ENCODE data around the gene TBX1. TPM values are rescaled to one million over a fixed set of nuclear protein-coding genes. Genes with fewer than 3 reads are reported as not detected.

TBX1 gene
- total RNA-seq, 1 donor = not detected

DNA sequence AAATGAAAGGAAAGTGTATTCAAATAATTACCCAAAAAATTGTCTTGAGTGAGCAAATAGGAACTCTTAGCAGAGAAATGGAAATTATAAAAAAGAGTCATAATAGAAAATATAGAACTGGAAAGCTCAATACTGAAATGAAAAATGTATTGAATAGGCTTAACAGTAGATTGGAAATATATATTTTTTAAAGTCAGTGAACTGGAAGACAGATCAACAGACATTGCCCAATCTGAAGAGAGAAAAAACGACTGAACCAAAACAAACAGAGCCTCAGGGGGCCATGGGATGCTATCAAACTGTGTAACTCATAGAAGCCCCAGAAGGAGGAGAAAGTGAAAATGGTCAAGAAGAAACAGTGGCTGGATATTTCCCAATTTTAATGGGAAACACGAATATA, 32.6 kb downstream of the TBX1 start:
- Histone ChIP-seq H3K79me2 (ENCODE audit: insufficient read depth, low read length) (no peaks in the 10 kb centered on the region), H3K4me3 (ENCODE audit: insufficient read depth, low read length) (no peak overlapping the region), H3K4me1 (ENCODE audit: insufficient read depth, low read length) (no peaks in the 10 kb centered on the region), H4K20me1 (ENCODE audit: insufficient read depth, low read length) (peaks cover 2% of the 10 kb centered on the region), H3K4me2 (ENCODE audit: insufficient read depth, low read length) (no peak overlapping the region), H2AFZ (ENCODE audit: low read length) (no peak overlapping the region), H3K27me3 (ENCODE audit: insufficient read depth, low read length) (no peaks in the 10 kb centered on the region), H3K27ac (ENCODE audit: low read depth, low read length) (no peak overlapping the region), H3K9me3 (ENCODE audit: low read depth, low read length) (no peaks in the 10 kb centered on the region), H3K36me3 (ENCODE audit: insufficient read depth, low read length) (peaks cover 5% of the 10 kb centered on the region)
- DNase-seq (ENCODE audit: insufficient read length, low spot score, missing footprints) = no peak
- TF ChIP-seq, protein P1, sequence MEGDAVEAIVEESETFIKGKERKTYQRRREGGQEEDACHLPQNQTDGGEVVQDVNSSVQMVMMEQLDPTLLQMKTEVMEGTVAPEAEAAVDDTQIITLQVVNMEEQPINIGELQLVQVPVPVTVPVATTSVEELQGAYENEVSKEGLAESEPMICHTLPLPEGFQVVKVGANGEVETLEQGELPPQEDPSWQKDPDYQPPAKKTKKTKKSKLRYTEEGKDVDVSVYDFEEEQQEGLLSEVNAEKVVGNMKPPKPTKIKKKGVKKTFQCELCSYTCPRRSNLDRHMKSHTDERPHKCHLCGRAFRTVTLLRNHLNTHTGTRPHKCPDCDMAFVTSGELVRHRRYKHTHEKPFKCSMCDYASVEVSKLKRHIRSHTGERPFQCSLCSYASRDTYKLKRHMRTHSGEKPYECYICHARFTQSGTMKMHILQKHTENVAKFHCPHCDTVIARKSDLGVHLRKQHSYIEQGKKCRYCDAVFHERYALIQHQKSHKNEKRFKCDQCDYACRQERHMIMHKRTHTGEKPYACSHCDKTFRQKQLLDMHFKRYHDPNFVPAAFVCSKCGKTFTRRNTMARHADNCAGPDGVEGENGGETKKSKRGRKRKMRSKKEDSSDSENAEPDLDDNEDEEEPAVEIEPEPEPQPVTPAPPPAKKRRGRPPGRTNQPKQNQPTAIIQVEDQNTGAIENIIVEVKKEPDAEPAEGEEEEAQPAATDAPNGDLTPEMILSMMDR (IDR thresholded peaks at IDR 0.05; ENCODE audit: extremely low read depth, low read depth, low read length) = no peak

DNA sequence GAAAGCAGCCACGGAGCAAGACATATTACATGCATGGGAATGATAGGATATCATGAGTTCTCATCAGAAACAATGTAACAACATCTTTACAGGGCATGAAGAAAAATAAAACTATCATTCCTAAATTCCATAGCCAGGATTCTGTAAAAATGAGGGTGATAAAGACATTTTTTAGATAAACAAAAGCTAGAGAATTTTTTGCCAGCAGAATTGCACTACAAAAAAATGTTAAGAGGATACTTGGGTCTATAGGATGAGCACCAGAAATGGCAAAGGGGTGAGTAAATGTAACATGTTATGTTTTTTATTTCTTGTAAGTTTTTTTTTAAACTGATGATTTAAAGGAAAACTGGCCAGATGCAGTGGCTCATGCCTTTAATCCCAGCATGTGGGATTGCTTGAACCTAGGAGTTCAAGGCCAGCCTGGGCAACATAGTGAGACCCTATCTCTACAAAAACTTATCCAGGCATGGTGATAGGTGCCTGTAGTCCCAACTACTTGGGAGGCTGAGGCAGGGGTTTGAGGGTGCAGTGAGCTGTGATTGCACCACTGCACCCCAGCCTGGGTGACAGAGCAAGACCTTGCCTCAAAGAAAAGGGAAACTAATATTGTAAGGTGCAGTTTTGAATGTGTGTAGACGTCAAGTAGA, 33.2 kb downstream of the TBX1 start:
- Histone ChIP-seq H2AFZ (ENCODE audit: low read length) (no peak overlapping the region), H3K4me1 (ENCODE audit: insufficient read depth, low read length) (peaks cover 1% of the 10 kb centered on the region), H3K27ac (ENCODE audit: low read depth, low read length) (no peak overlapping the region), H3K4me2 (ENCODE audit: insufficient read depth, low read length) (no peak overlapping the region), H3K27me3 (ENCODE audit: insufficient read depth, low read length) (no peaks in the 10 kb centered on the region), H3K4me3 (ENCODE audit: insufficient read depth, low read length) (no peak overlapping the region), H3K79me2 (ENCODE audit: insufficient read depth, low read length) (no peaks in the 10 kb centered on the region), H4K20me1 (ENCODE audit: insufficient read depth, low read length) (peaks cover 2% of the 10 kb centered on the region), H3K9me3 (ENCODE audit: low read depth, low read length) (no peaks in the 10 kb centered on the region), H3K36me3 (ENCODE audit: insufficient read depth, low read length) (peaks cover 5% of the 10 kb centered on the region)
- peak; percentile 63 for DNase-seq (ENCODE audit: insufficient read length, low spot score, missing footprints)
- TF ChIP-seq, protein P1 (IDR thresholded peaks at IDR 0.05; ENCODE audit: extremely low read depth, low read depth, low read length) = no peak

DNA sequence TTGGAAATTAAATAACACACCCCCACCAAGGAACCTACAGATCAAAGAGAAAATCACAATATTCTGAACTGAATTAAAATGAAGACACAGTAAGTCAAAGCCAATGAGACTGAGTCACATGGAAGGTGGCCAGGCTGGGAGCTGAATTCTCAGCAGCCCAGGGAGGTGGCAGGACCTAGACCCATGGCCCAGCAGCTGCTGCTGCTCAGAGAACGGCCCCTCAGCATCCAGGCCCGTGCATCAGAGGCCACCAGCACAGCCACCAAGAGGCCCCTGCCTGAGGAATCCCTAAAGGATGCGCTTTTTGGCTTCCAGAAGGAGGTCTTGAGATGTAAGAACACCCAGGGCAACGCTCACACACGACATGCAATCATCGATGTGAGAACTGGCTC, 35.0 kb downstream of the TBX1 start:
- Histone ChIP-seq H3K27me3 (ENCODE audit: insufficient read depth, low read length) (no peaks in the 10 kb centered on the region), H3K27ac (ENCODE audit: low read depth, low read length) (no peak overlapping the region), H3K4me1 (ENCODE audit: insufficient read depth, low read length) (peaks cover 9% of the 10 kb centered on the region), H3K79me2 (ENCODE audit: insufficient read depth, low read length) (no peaks in the 10 kb centered on the region), H3K9me3 (ENCODE audit: low read depth, low read length) (no peaks in the 10 kb centered on the region), H2AFZ (ENCODE audit: low read length) (no peak overlapping the region), H3K36me3 (ENCODE audit: insufficient read depth, low read length) (peaks cover 5% of the 10 kb centered on the region), H3K4me3 (ENCODE audit: insufficient read depth, low read length) (no peak overlapping the region), H3K4me2 (ENCODE audit: insufficient read depth, low read length) (no peak overlapping the region), H4K20me1 (ENCODE audit: insufficient read depth, low read length) (peaks cover 2% of the 10 kb centered on the region)
- TF ChIP-seq, protein P1 (IDR thresholded peaks at IDR 0.05; ENCODE audit: extremely low read depth, low read depth, low read length) = no peak
- peak; percentile 92 for DNase-seq (ENCODE audit: insufficient read length, low spot score, missing footprints)

DNA sequence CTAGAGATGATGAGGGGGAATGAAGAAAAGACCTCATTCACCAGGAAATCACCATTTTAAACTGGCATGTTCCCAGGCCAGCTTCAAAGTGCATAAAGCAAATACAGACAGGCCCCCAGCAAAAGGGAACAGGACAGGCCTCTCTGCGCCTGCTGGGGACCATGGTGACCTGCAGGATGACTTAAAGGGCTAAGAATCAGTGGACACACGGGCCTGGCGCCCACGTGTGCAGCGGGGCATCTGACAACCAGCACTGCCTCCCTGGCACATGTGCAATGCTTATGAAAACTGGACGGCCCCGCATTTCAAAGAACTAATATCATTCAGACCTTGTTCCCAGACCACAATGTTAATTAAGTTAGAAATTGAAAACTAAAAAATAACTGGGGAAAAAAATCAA, 35.6 kb downstream of the TBX1 start:
- H2AFZ ChIP-seq (ENCODE audit: low read length) = no peak overlapping the region
- TF ChIP-seq, protein P1 (IDR thresholded peaks at IDR 0.05; ENCODE audit: extremely low read depth, low read depth, low read length) = no peak
- peak; percentile 5 for DNase-seq (ENCODE audit: insufficient read length, low spot score, missing footprints)

More for the DNA sequence above, 35.6 kb downstream of the TBX1 start:
- Histone ChIP-seq H3K36me3 (ENCODE audit: insufficient read depth, low read length) (peaks cover 5% of the 10 kb centered on the region), H3K79me2 (ENCODE audit: insufficient read depth, low read length) (no peaks in the 10 kb centered on the region), H3K27me3 (ENCODE audit: insufficient read depth, low read length) (no peaks in the 10 kb centered on the region), H3K9me3 (ENCODE audit: low read depth, low read length) (no peaks in the 10 kb centered on the region), H4K20me1 (ENCODE audit: insufficient read depth, low read length) (peaks cover 2% of the 10 kb centered on the region), H3K4me3 (ENCODE audit: insufficient read depth, low read length) (no peak overlapping the region), H3K27ac (ENCODE audit: low read depth, low read length) (no peak overlapping the region), H3K4me1 (ENCODE audit: insufficient read depth, low read length) (peaks cover 9% of the 10 kb centered on the region), H3K4me2 (ENCODE audit: insufficient read depth, low read length) (no peak overlapping the region)
